Neutrophil (primary cell): ENCODE results near the gene PDPN.

Source experiments
- H3K27ac ChIP-seq: fragments of 200-600 bp; sonication (generic); 2 replicates; pipeline ENCODE4 v1.5.1; 2016; ENCODE audit warnings: mild to moderate bottlenecking, moderate library complexity
- H3K27me3 ChIP-seq: fragments of 200-600 bp; sonication (generic); 2 replicates; pipeline ENCODE4 v1.6.0; 2016; ENCODE audit warnings: mild to moderate bottlenecking
- H3K36me3 ChIP-seq: fragments of 200-600 bp; sonication (generic); 2 replicates; pipeline ENCODE4 v1.5.1; 2017
- H3K4me1 ChIP-seq, 2 experiments: fragments of 200-600 bp in 1 of 2; sonication (generic) in 1 of 2; 1 replicate in 1 of 2; 2 replicates in 1 of 2; pipeline versions ENCODE4 v1.5.1 to v1.6.1; 2013 to 2016; ENCODE audit warnings: low read depth in 1 of 2, low read length in 1 of 2, mild to moderate bottlenecking in 1 of 2, moderate library complexity in 1 of 2; ENCODE audit not compliant: control insufficient read depth in 1 of 2, insufficient read depth in 1 of 2
- H3K4me3 ChIP-seq, 2 experiments: fragments of 200-600 bp in 1 of 2; sonication (generic) in 1 of 2; 1 replicate in 1 of 2; 2 replicates in 1 of 2; pipeline ENCODE4 v1.5.1; 2013 to 2016; ENCODE audit warnings: low read depth in 1 of 2, low read length in 1 of 2, mild to moderate bottlenecking in 1 of 2, moderate library complexity in 1 of 2
- H3K9me3 ChIP-seq: fragments of 200-600 bp; sonication (generic); 2 replicates; pipeline ENCODE4 v1.5.1; 2016
- TF ChIP-seq, protein P1 (sequence below): fragments of 200-600 bp; sonication (generic); IDR thresholded peaks from 2 replicates; pipeline ENCODE4 v1.5.1; 2016; ENCODE audit warnings: antibody characterized with exemption

The PDPN gene

GRCh38 chr1:13605159-13605558 is 21.5 kb downstream of the PDPN start:
- no peaks in the 10 kb centered on the region for H3K4me1 ChIP-seq
- peaks cover 41% of the 10 kb centered on the region for H3K27me3 ChIP-seq
- TF ChIP-seq, protein P1, sequence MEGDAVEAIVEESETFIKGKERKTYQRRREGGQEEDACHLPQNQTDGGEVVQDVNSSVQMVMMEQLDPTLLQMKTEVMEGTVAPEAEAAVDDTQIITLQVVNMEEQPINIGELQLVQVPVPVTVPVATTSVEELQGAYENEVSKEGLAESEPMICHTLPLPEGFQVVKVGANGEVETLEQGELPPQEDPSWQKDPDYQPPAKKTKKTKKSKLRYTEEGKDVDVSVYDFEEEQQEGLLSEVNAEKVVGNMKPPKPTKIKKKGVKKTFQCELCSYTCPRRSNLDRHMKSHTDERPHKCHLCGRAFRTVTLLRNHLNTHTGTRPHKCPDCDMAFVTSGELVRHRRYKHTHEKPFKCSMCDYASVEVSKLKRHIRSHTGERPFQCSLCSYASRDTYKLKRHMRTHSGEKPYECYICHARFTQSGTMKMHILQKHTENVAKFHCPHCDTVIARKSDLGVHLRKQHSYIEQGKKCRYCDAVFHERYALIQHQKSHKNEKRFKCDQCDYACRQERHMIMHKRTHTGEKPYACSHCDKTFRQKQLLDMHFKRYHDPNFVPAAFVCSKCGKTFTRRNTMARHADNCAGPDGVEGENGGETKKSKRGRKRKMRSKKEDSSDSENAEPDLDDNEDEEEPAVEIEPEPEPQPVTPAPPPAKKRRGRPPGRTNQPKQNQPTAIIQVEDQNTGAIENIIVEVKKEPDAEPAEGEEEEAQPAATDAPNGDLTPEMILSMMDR = no peak
- no peak overlapping the region for H3K27ac ChIP-seq
- no peaks in the 10 kb centered on the region for H3K9me3 ChIP-seq
- H3K36me3 ChIP-seq = no peaks in the 10 kb centered on the region
- no peak overlapping the region for H3K4me3 ChIP-seq

DNA sequence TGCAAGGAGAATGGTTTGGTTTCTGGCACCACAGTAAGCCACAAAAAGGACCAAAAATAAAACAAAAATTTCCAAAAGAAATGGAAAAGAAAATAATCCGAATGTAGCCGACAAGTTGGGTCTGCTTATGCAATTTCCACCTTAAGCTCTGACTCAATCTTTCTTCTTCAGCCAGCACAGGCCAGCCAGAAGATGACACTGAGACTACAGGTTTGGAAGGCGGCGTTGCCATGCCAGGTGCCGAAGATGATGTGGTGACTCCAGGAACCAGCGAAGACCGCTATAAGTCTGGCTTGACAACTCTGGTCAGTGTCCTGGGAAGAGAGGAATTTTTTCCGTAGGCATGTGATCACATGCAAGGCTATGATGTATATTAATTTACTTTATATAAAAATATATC is 23.4 kb downstream of the PDPN start:
- TF ChIP-seq, protein P1 = no peak
- H3K36me3 ChIP-seq = no peaks in the 10 kb centered on the region
- no peak overlapping the region for H3K27ac ChIP-seq
- no peak overlapping the region for H3K4me3 ChIP-seq
- peaks cover 51% of the 10 kb centered on the region for H3K27me3 ChIP-seq
- no peaks in the 10 kb centered on the region for H3K4me1 ChIP-seq
- no peaks in the 10 kb centered on the region for H3K9me3 ChIP-seq

DNA sequence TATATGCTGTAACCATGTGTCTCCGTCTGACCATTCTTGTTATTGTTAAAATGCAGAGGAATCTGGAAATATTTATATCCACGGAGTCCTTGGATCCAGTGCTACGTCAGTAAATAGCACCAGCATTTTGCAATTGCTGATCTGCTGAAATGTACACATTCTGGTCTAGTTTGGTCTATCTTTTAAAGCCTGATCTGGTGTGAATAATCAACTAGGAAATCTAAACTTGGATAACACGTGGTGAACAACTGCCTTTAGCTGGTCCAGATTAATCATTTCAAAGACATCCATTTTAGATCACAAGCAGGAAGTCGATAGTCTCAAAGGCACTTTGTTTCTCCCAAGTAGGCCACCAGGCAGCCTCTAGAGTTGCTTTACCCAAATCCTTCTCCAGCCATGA is 32.6 kb downstream of the PDPN start:
- TF ChIP-seq, protein P1 = no peak
- no peaks in the 10 kb centered on the region for H3K9me3 ChIP-seq
- H3K4me1 ChIP-seq = no peaks in the 10 kb centered on the region
- peaks cover 61% of the 10 kb centered on the region for H3K27me3 ChIP-seq
- no peak overlapping the region for H3K27ac ChIP-seq
- no peaks in the 10 kb centered on the region for H3K36me3 ChIP-seq
- H3K4me3 ChIP-seq = no peak overlapping the region

- Histone ChIP-seq H3K27ac (no peak overlapping the region), H3K27me3 (peaks cover 53% of the 10 kb centered on the region), H3K4me1 (no peaks in the 10 kb centered on the region), H3K36me3 (no peaks in the 10 kb centered on the region), H3K9me3 (no peaks in the 10 kb centered on the region), H3K4me3 (no peak overlapping the region)
- TF ChIP-seq, protein P1 = no peak
Observed at GRCh38 chr1:13617108-13617507, 33.5 kb downstream of the PDPN start.

DNA sequence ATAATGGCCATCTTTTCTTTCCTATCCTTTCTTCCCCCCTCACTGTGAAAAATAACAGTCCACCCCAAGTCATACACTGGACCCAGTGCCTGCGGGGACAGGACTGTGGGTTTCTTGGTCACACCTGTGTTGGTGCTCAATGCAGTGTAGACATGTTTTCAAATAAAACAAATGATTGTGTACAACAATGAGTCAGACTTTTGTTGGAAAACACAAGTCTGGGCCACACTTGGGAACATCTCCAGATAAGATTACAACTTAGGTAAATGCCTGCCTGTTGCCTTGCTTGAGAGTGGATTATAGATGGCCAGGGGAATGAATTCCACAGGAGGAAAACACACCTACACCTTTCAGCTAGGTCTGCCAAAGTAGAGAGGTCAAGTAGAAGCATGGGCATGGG is 34.1 kb downstream of the PDPN start:
- no peaks in the 10 kb centered on the region for H3K9me3 ChIP-seq
- H3K4me1 ChIP-seq = no peaks in the 10 kb centered on the region
- H3K36me3 ChIP-seq = no peaks in the 10 kb centered on the region
- peaks cover 46% of the 10 kb centered on the region for H3K27me3 ChIP-seq
- TF ChIP-seq, protein P1 = no peak
- no peak overlapping the region for H3K4me3 ChIP-seq
- no peak overlapping the region for H3K27ac ChIP-seq

- TF ChIP-seq, protein P1 = no peak
- Histone ChIP-seq H3K36me3 (no peaks in the 10 kb centered on the region), H3K4me1 (no peaks in the 10 kb centered on the region), H3K27ac (no peak overlapping the region), H3K9me3 (no peaks in the 10 kb centered on the region), H3K4me3 (no peak overlapping the region), H3K27me3 (peaks cover 43% of the 10 kb centered on the region)
Observed at GRCh38 chr1:13618483-13618882, 34.9 kb downstream of the PDPN start.
